Measurements from ENCODE around the gene METTL25B. TPM values are rescaled to one million over a fixed set of nuclear protein-coding genes. Genes with fewer than 3 reads are reported as not detected.

METTL25B gene
- total RNA-seq, 1 experiment from 2014 or later: 10.4 TPM

DNA sequence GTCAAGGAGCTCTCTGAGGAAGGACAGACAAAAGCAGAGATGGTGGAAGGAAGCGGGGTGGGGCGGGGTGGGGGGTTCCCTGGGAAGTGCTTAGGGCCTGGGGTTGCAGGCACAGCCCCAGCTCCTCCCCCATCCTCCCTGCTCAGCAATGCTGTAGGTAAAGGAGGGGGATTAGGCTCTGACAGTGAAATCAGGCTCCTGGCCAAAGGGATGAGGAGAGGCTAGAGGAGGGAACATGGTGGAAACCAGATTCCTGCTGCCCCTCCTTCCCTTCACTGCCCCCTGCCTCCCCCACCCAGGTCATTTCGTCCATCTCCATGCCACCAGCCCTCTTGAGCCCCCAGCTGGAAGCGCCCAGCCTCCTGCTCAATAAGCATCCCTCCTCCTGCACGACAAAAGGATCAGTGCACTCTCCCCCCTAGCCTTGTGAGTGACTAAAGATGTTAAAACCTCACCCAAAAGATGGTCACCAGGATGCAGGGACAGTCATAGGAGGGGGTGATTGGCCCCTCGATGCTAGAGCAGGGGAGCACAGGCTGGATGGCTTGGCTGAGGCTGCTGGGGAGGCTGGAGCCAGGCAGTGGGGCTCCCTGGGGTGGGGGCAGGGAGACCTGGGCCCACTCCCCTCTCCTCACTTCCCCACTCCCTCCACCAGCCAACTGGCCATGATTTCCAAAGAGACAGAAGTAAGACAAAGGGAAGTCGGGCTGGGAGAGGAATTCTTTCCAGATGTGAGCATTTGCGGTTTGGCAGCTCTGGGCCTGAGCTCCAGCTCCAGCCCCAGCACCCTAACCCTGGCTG lies 20.7 kb upstream of the METTL25B start:
- Histone ChIP-seq H2AFZ (ENCODE audit: low read length) (no peak overlapping the region), H3K36me3 (ENCODE audit: low read depth, low read length) (no peaks in the 10 kb centered on the region), H3K9ac (ENCODE audit: low read length) (no peak overlapping the region), H3K4me3 (ENCODE audit: low read length) (no peak overlapping the region), H3K4me2 (ENCODE audit: low read length) (no peak overlapping the region), H3K79me2 (ENCODE audit: low read length) (peaks cover 17% of the 10 kb centered on the region), H3K27me3 (ENCODE audit: low read length) (no peaks in the 10 kb centered on the region), H4K20me1 (ENCODE audit: low read length) (no peaks in the 10 kb centered on the region), H3K27ac (ENCODE audit: low read length) (no peak overlapping the region), H3K9me2 (replicated peaks; ENCODE audit: low read length) (no peaks in the 10 kb centered on the region), H3K9me3 (ENCODE audit: low read length) (no peaks in the 10 kb centered on the region), H3K4me1 (ENCODE audit: insufficient read depth, low read length) (peaks cover 58% of the 10 kb centered on the region), H3F3A (ENCODE audit: low read length, unreplicated experiment) (no peaks in the 10 kb centered on the region)
- DNase-seq (no peak), ATAC-seq (no peak)
- ChIA-PET CTCF (interaction anchor here (1.0 to 3.7 kb wide), 2 partner anchors 17 to 29 kb away, joined by 3 to 84 read pairs; no protein-coding TSS in a partner anchor), POLR2A (ENCODE audit: unreplicated experiment) (interaction anchor here (0.6 to 0.7 kb wide), 2 partner anchors 21 to 33 kb away, joined by 4 to 5 read pairs; partner anchors contain the start of genes ISG20L2, METTL25B and MRPL24)
- BruUV-seq (replicated peaks): no TSS peak
- TF ChIP-seq EZH2 (IDR thresholded peaks at IDR 0.05; ENCODE audit: low read length, unreplicated experiment): no peak
- no peak for TF ChIP-seq EZH2phosphoT487 (IDR thresholded peaks at IDR 0.05; ENCODE audit: borderline replicate concordance, low read length)
- TF ChIP-seq CTCF (conservative IDR thresholded peaks at IDR 0.05; ENCODE audit: low read depth, low read length): no peak
- intact Hi-C loops (cut with micrococcal nuclease): no loop called here

GRCh38 chr1:156708218-156708661 lies 20.0 kb upstream of the METTL25B start:
- H3K9ac ChIP-seq (ENCODE audit: low read length): no peak overlapping the region
- no peaks in the 10 kb centered on the region for H3K9me2 ChIP-seq (replicated peaks; ENCODE audit: low read length)
- TF ChIP-seq EZH2phosphoT487 (IDR thresholded peaks at IDR 0.05; ENCODE audit: borderline replicate concordance, low read length): no peak
- TF ChIP-seq EZH2 (IDR thresholded peaks at IDR 0.05; ENCODE audit: low read length, unreplicated experiment): no peak
- TF ChIP-seq CTCF (conservative IDR thresholded peaks at IDR 0.05; ENCODE audit: low read depth, low read length): no peak
- peaks cover 15% of the 10 kb centered on the region for H3K79me2 ChIP-seq (ENCODE audit: low read length)
- H3F3A ChIP-seq (ENCODE audit: low read length, unreplicated experiment): no peaks in the 10 kb centered on the region
- no peak overlapping the region for H2AFZ ChIP-seq (ENCODE audit: low read length)
- no peak overlapping the region for H3K27ac ChIP-seq (ENCODE audit: low read length)
- CTCF ChIA-PET: interaction anchor here (3.7 kb wide), 1 partner anchor 18 kb away, joined by 84 read pairs; no protein-coding TSS in a partner anchor
- no peaks in the 10 kb centered on the region for H3K36me3 ChIP-seq (ENCODE audit: low read depth, low read length)
- DNase-seq (no peak), ATAC-seq (no peak)
- POLR2A ChIA-PET (ENCODE audit: unreplicated experiment): interaction anchor here (0.7 kb wide), 1 partner anchor 20 kb away, joined by 4 read pairs; the partner anchor contains the start of genes ISG20L2 and METTL25B
- no peaks in the 10 kb centered on the region for H3K9me3 ChIP-seq (ENCODE audit: low read length)
- BruUV-seq (replicated peaks): no TSS peak
- no peaks in the 10 kb centered on the region for H4K20me1 ChIP-seq (ENCODE audit: low read length)
- intact Hi-C loops (cut with micrococcal nuclease): no loop called here
- no peak overlapping the region for H3K4me3 ChIP-seq (ENCODE audit: low read length)
- no peaks in the 10 kb centered on the region for H3K27me3 ChIP-seq (ENCODE audit: low read length)
- peaks cover 55% of the 10 kb centered on the region for H3K4me1 ChIP-seq (ENCODE audit: insufficient read depth, low read length)
- no peak overlapping the region for H3K4me2 ChIP-seq (ENCODE audit: low read length)

DNA sequence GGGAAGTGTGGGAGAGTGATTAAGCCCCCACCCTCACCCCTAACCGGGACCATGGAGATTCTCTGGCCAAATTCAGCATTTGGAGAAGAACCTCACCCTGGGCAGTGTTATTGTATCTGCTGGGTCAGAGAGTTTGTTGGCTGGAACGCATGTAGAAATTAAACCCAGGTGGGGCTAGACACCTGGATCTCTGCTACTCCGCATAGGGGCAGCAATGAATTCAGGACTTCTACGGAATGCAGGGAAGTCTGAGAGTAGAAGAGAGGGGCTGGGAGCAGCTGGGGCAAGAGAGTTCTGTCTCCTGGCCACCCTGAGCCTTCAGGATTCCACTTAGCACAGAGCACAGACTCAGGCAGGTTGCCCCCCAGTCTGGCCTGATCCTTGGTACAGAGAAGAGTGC lies 19.2 kb upstream of the METTL25B start:
- Histone ChIP-seq H3K79me2 (ENCODE audit: low read length) (peaks cover 7% of the 10 kb centered on the region), H3K36me3 (ENCODE audit: low read depth, low read length) (no peaks in the 10 kb centered on the region), H3F3A (ENCODE audit: low read length, unreplicated experiment) (no peaks in the 10 kb centered on the region), H3K4me1 (ENCODE audit: insufficient read depth, low read length) (peaks cover 47% of the 10 kb centered on the region), H3K4me3 (ENCODE audit: low read length) (no peak overlapping the region), H4K20me1 (ENCODE audit: low read length) (no peaks in the 10 kb centered on the region), H3K27ac (ENCODE audit: low read length) (no peak overlapping the region), H3K27me3 (ENCODE audit: low read length) (no peaks in the 10 kb centered on the region), H3K9ac (ENCODE audit: low read length) (no peak overlapping the region), H2AFZ (ENCODE audit: low read length) (no peak overlapping the region), H3K4me2 (ENCODE audit: low read length) (no peak overlapping the region), H3K9me3 (ENCODE audit: low read length) (no peaks in the 10 kb centered on the region), H3K9me2 (replicated peaks; ENCODE audit: low read length) (no peaks in the 10 kb centered on the region)
- CTCF ChIA-PET: no interaction called here
- TF ChIP-seq CTCF (conservative IDR thresholded peaks at IDR 0.05; ENCODE audit: low read depth, low read length) (no peak), EZH2 (IDR thresholded peaks at IDR 0.05; ENCODE audit: low read length, unreplicated experiment) (no peak), EZH2phosphoT487 (IDR thresholded peaks at IDR 0.05; ENCODE audit: borderline replicate concordance, low read length) (no peak)
- DNase-seq (no peak), ATAC-seq (no peak)
- POLR2A ChIA-PET (ENCODE audit: unreplicated experiment): no interaction called here
- intact Hi-C loops (cut with micrococcal nuclease): loop anchor here (1.0 kb wide), 1 partner anchor 17 kb away; no protein-coding TSS in a partner anchor
- no TSS peak for BruUV-seq (replicated peaks)
